Ovary (tissue), 9 donors: ENCODE measurements around the gene SUGCT. TPM values are rescaled to one million over a fixed set of nuclear protein-coding genes. Genes with fewer than 3 reads are reported as not detected.

Experiments used
- DNase-seq, 5 donors: peaks; one replicate each; pipeline ENCODE4 v3.0.0-alpha.2; 2019 to 2020
- H3K27ac ChIP-seq, 2 donors: fragments of 200-600 bp; one replicate each; pipeline versions ENCODE4 v1.5.1 to v1.8.0; 2019 to 2022
- H3K27me3 ChIP-seq: fragments of 200-600 bp; one replicate; pipeline ENCODE4 v1.8.0; 2022
- H3K36me3 ChIP-seq: fragments of 200-600 bp; sonication (generic); one replicate; pipeline ENCODE4 v1.5.1; 2019
- H3K4me1 ChIP-seq: one replicate; pipeline ENCODE4 v1.8.1; 2013; ENCODE audit warnings: mild to moderate bottlenecking, moderate library complexity; ENCODE audit not compliant: insufficient read depth
- H3K4me3 ChIP-seq: fragments of 200-600 bp; sonication (generic); one replicate; pipeline ENCODE4 v1.5.1; 2017
- H3K9me3 ChIP-seq, 2 donors: fragments of 200-600 bp in 1 of 2; sonication (generic) in 1 of 2; one replicate each; pipeline versions ENCODE4 v1.5.1 to v1.8.1; 2013 to 2019; ENCODE audit warnings: mild to moderate bottlenecking in 1 of 2, moderate library complexity in 1 of 2
- EP300 ChIP-seq: sonication (generic); formaldehyde crosslinking; IDR thresholded peaks from one replicate; pipeline ENCODE4 v1.6.1; 2017; ENCODE audit warnings: antibody characterized with exemption
- POLR2A ChIP-seq: fragments of 450-650 bp; IDR thresholded peaks from one replicate; pipeline ENCODE4 v1.6.1; 2017; ENCODE audit warnings: antibody characterized with exemption, mild to moderate bottlenecking, moderate library complexity
- WGBS, 3 donors: extraction: QIAGEN DNeasy Blood & Tissue Kit in 1 of 3; methylation state at CpG; one replicate each; pipeline versions ENCODE4 v1.1.5 to v1.1.7; 2013 to 2017; 5-methylcytosine and 5-hydroxymethylcytosine counted together
- intact Hi-C, 4 donors: fragments of 100-400 bp; cut with DNase I; formaldehyde crosslinking; loops; one replicate each; pipeline versions ENCODE4 v1.11.0 to v1.15.1; 2022 to 2023
- polyA plus RNA-seq, 2 donors: library from polyadenylated mRNA; stranded (reverse); fragments of 200-250 nt in 1 of 2; fragments of 350-450 nt in 1 of 2; fragmentation: Illumina TruSeq in 1 of 2; extraction: RNeasy Lipid Tissue Mini Kit (QIAGEN cat#74804) in 1 of 2; gene quantifications; one replicate each; pipeline ENCODE4 v1.2.3, GENCODE V29; 2013 to 2014
- total RNA-seq, 7 donors: library from RNA; depleted of rRNA in 2 of 7; stranded (reverse); fragments of >200 nt in 2 of 7; fragmentation: NEBNext Ultra II Directional in 3 of 7; extraction: Animal tissue kit (Norgen Biotek cat#: 25700) in 3 of 7; gene quantifications; one replicate each; pipeline versions ENCODE4 v1.1.0 to v1.2.4, GENCODE V29; 2016 to 2023
- TF ChIP-seq, protein P1 (sequence below), 3 donors: fragments of 450-650 bp in 2 of 3; fragments of 200-600 bp in 1 of 3; IDR thresholded peaks; one replicate each; pipeline versions ENCODE4 v1.5.1 to v1.8.0; 2016 to 2022; ENCODE audit warnings: antibody characterized with exemption in 3 of 3, mild to moderate bottlenecking in 1 of 3
- donor health status: DM: no; HTN: no; CAD: no; lungs with moderate emphysema.
- donor health status: DM: no; HTN: no; CAD: no.
- donor health status: Bipolar disorder and iron deficiency.
- donor health status: DM: yes; HTN: yes; CAD: no.
- donor health status: DM: no; HTN: no; CAD: no.
- donor health status: DM: yes; HTN: yes; CAD: no.

Gene SUGCT
- total and polyA plus RNA-seq, 9 donors: 3.4 to 9.3 (median 7.8) TPM

DNA sequence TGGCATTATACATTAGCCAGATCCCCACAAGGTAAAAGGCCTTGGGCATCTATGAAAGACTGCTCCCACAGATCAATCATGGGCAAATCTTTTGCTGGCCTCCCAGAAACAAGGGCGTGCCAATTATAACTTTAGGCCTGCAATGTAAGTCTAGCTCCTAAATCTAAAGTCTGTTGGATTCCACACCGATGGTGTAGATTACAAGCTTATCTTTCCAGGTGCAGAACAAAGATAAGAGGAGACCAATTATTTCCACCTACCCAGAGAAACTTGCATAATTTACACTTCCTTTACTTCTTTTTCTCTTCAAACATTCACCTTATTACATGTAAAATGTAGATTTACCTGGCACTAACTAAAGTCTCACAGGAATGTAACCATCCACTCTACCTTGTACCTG is 713.1 kb downstream of the SUGCT start:
- Histone ChIP-seq H3K4me1 (no peaks in the 10 kb centered on the region), H3K36me3 (no peaks in the 10 kb centered on the region), H3K27me3 (no peaks in the 10 kb centered on the region), H3K4me3 (no peak overlapping the region), H3K27ac (no peak overlapping the region), H3K9me3 (no peaks in the 10 kb centered on the region)
- no peak for DNase-seq
- TF ChIP-seq, protein P1, sequence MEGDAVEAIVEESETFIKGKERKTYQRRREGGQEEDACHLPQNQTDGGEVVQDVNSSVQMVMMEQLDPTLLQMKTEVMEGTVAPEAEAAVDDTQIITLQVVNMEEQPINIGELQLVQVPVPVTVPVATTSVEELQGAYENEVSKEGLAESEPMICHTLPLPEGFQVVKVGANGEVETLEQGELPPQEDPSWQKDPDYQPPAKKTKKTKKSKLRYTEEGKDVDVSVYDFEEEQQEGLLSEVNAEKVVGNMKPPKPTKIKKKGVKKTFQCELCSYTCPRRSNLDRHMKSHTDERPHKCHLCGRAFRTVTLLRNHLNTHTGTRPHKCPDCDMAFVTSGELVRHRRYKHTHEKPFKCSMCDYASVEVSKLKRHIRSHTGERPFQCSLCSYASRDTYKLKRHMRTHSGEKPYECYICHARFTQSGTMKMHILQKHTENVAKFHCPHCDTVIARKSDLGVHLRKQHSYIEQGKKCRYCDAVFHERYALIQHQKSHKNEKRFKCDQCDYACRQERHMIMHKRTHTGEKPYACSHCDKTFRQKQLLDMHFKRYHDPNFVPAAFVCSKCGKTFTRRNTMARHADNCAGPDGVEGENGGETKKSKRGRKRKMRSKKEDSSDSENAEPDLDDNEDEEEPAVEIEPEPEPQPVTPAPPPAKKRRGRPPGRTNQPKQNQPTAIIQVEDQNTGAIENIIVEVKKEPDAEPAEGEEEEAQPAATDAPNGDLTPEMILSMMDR (IDR thresholded peaks at IDR 0.05): no peak
- no peak for TF ChIP-seq EP300
- TF ChIP-seq POLR2A: no peak
- WGBS, 3 donors: 48 to 50% (median 49%) methylated on average over 2 of the region's 2 CpGs
- intact Hi-C loops: no loop called here

DNA sequence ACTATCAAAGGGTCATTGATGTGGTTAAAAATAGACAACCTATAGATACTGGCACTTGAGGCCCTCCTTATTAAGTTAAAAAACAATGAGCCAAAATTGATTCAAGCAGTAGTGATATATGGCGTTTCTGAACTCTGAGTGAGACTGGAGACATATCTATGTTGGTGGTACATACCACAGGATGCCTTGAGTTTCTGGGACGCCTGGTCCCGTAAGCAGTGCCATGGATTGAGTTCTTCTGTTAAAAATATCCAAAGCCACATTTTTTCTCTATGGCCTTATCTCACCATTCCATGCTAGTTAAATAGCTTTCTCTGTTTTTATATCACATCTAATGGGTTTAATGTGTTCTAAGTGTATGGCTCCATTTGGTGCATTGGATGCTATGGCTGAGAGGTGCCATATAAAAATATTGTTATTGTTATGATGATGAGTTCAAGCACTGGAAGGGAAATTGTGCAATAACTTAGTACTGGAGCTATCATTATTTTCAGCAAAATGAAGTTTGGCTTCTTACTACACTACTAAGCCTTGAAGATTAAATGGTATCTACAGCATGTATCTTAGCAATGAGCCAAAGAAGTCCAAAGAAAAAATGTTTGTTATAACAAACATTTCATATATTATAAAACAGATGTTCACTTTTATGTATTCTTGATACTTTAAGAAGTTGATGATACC is 713.9 kb downstream of the SUGCT start:
- TF ChIP-seq POLR2A: no peak
- TF ChIP-seq, protein P1 (IDR thresholded peaks at IDR 0.05): no peak
- no peak for TF ChIP-seq EP300
- DNase-seq: no peak
- Histone ChIP-seq H3K4me3 (no peak overlapping the region), H3K27ac (no peak overlapping the region), H3K9me3 (no peaks in the 10 kb centered on the region), H3K27me3 (no peaks in the 10 kb centered on the region), H3K36me3 (no peaks in the 10 kb centered on the region), H3K4me1 (no peaks in the 10 kb centered on the region)
- intact Hi-C loops: no loop called here
- 67 to 78% (median 72%) methylated on average over 3 of the region's 3 CpGs for WGBS, 3 donors

DNA sequence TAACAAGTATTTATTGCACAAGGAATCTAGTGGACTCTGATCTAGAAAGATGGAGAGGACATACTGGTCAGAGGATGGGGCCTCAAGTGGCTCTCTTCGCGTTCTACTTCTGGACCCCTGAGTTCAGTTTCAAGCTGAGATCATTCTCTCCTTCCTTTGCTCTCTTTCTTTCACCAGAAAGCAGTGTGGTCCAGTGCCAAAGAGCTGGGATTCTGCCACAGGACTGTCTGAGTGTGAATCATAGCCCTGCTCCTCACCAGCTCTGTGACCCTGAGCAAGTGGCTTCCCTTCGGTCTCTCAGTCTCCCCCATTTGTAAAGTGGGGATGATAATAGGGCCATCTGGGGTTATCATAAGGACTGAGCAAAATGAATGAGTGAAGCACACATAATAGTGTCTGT is 715.2 kb downstream of the SUGCT start:
- WGBS, 3 donors: 68 to 80% (median 80%) methylated on average over 3 of the region's 3 CpGs
- TF ChIP-seq EP300: no peak
- TF ChIP-seq, protein P1 (IDR thresholded peaks at IDR 0.05): no peak
- no peak for TF ChIP-seq POLR2A
- Histone ChIP-seq H3K9me3 (no peaks in the 10 kb centered on the region), H3K36me3 (no peaks in the 10 kb centered on the region), H3K4me3 (no peak overlapping the region), H3K27me3 (no peaks in the 10 kb centered on the region), H3K27ac (no peak overlapping the region), H3K4me1 (no peaks in the 10 kb centered on the region)
- intact Hi-C loops: no loop called here
- DNase-seq: no peak

DNA sequence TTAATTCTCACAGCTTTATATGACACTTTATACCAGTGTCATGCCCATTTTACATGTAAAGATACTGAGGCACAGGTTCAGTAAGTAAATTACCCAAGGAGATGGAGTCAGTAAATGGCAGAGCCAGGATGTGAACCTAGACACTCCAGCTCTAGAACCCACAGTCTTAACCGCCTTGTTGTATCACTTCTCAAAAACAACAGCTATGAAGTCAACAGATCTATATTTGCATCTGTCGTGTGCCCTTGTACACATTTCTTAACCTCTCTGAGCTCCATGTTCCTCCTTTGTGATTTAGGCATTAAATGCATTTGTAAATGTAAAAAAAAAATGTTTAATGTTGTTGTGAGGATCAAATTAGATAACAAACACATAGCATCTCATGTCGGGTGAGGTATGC is 716.2 kb downstream of the SUGCT start:
- intact Hi-C loops: no loop called here
- TF ChIP-seq EP300 (no peak), POLR2A (no peak)
- TF ChIP-seq, protein P1 (IDR thresholded peaks at IDR 0.05): no peak
- WGBS, 3 donors: 93 to 99% (median 94%) methylated on average over 3 of the region's 3 CpGs

More for the DNA sequence above, 716.2 kb downstream of the SUGCT start:
- H3K27ac ChIP-seq: no peak overlapping the region
- no peak overlapping the region for H3K4me3 ChIP-seq
- no peaks in the 10 kb centered on the region for H3K4me1 ChIP-seq
- no peak for DNase-seq
- no peaks in the 10 kb centered on the region for H3K36me3 ChIP-seq
- H3K27me3 ChIP-seq: no peaks in the 10 kb centered on the region
- H3K9me3 ChIP-seq: no peaks in the 10 kb centered on the region
